ENCODE results near the gene RGS6. TPM values are rescaled to one million over a fixed set of nuclear protein-coding genes. Genes with fewer than 3 reads are reported as not detected.

RGS6 gene
- total RNA-seq, 4 donors from 2014 or later: 0.46 to 3.7 (median 1.6) TPM

- ATAC-seq: no peak
Observed at GRCh38 chr14:72236629-72237028, 304.4 kb downstream of the RGS6 start.

GRCh38 chr14:72237722-72238666 lies 305.8 kb downstream of the RGS6 start:
- in situ Hi-C loops (cut with MboI; ENCODE audit: low sequenced_read_pairs in 4 of 4): no loop called here
- intact Hi-C loops (cut with DNase I; ENCODE audit: low total_unique reads): no loop called here
- H3K4me1 ChIP-seq: no peaks in the 10 kb centered on the region
- TF ChIP-seq CTCF (IDR thresholded peaks at IDR 0.05 in 4 of 5, conservative IDR thresholded peaks at IDR 0.05 in 1 of 5): no peak
- TF ChIP-seq POLR2A (IDR thresholded peaks at IDR 0.05): no peak
- H3K4me3 ChIP-seq: no peak overlapping the region
- no peaks in the 10 kb centered on the region for H3K27me3 ChIP-seq
- DNase-seq (no peak), ATAC-seq (no peak)
- no peaks in the 10 kb centered on the region for H3K36me3 ChIP-seq
- H3K9me3 ChIP-seq: no peaks in the 10 kb centered on the region
- H3K27ac ChIP-seq: no peak overlapping the region

More at GRCh38 chr14:72236629-72237028, 304.4 kb downstream of the RGS6 start:
- H3K4me3 ChIP-seq: no peak overlapping the region
- no peaks in the 10 kb centered on the region for H3K9me3 ChIP-seq
- H3K27ac ChIP-seq: no peak overlapping the region
- no peaks in the 10 kb centered on the region for H3K4me1 ChIP-seq
- intact Hi-C loops (cut with DNase I; ENCODE audit: low total_unique reads) (no loop called here), in situ Hi-C loops (cut with MboI; ENCODE audit: low sequenced_read_pairs in 4 of 4) (no loop called here)
- TF ChIP-seq CTCF (IDR thresholded peaks at IDR 0.05 in 4 of 5, conservative IDR thresholded peaks at IDR 0.05 in 1 of 5) (no peak), POLR2A (IDR thresholded peaks at IDR 0.05) (no peak)
- DNase-seq: no peak
- H3K36me3 ChIP-seq: no peaks in the 10 kb centered on the region
- H3K27me3 ChIP-seq: no peaks in the 10 kb centered on the region

- in situ Hi-C loops (cut with MboI; ENCODE audit: low sequenced_read_pairs in 4 of 4): no loop called here
- H3K4me1 ChIP-seq: no peaks in the 10 kb centered on the region
- no peaks in the 10 kb centered on the region for H3K36me3 ChIP-seq
- ATAC-seq (no peak), DNase-seq (no peak)
- intact Hi-C loops (cut with DNase I; ENCODE audit: low total_unique reads): no loop called here
- no peak overlapping the region for H3K4me3 ChIP-seq
- no peaks in the 10 kb centered on the region for H3K27me3 ChIP-seq
- H3K9me3 ChIP-seq: no peaks in the 10 kb centered on the region
- TF ChIP-seq POLR2A (IDR thresholded peaks at IDR 0.05) (no peak), CTCF (IDR thresholded peaks at IDR 0.05 in 4 of 5, conservative IDR thresholded peaks at IDR 0.05 in 1 of 5) (no peak)
- H3K27ac ChIP-seq: no peak overlapping the region
Observed at GRCh38 chr14:72243309-72244293, 311.4 kb downstream of the RGS6 start.

- Histone ChIP-seq H3K9me3 (no peaks in the 10 kb centered on the region), H3K36me3 (no peaks in the 10 kb centered on the region), H3K4me3 (no peak overlapping the region), H3K27ac (no peak overlapping the region), H3K4me1 (no peaks in the 10 kb centered on the region), H3K27me3 (no peaks in the 10 kb centered on the region)
- in situ Hi-C loops (cut with MboI; ENCODE audit: low sequenced_read_pairs in 4 of 4): no loop called here
- intact Hi-C loops (cut with DNase I; ENCODE audit: low total_unique reads): no loop called here
- ATAC-seq: no peak
- TF ChIP-seq POLR2A (IDR thresholded peaks at IDR 0.05) (no peak), CTCF (IDR thresholded peaks at IDR 0.05 in 4 of 5, conservative IDR thresholded peaks at IDR 0.05 in 1 of 5) (no peak)
- DNase-seq: no peak
Observed at GRCh38 chr14:72247896-72248465, 315.8 kb downstream of the RGS6 start.

Measured in gastrocnemius medialis (tissue), 4 donors.